ENCODE results near the gene PHGDH.
A peak's percentile ranks its signal among the peaks of the same experiment; 100 is the strongest.

Gene PHGDH

GRCh38 chr1:119731741-119732430 lies 20.2 kb downstream of the PHGDH start:
- DNase-seq (ENCODE audit: low read depth in 2 of 2): no peak

- no peak for DNase-seq (ENCODE audit: low read depth in 2 of 2)
Observed at GRCh38 chr1:119732465-119733168, 20.9 kb downstream of the PHGDH start.

- no peak for DNase-seq (ENCODE audit: low read depth in 2 of 2)
Observed at GRCh38 chr1:119733754-119734153, 22.0 kb downstream of the PHGDH start.

- DNase-seq (ENCODE audit: low read depth in 2 of 2): no peak
Observed at GRCh38 chr1:119735217-119735616, 23.5 kb downstream of the PHGDH start.

GRCh38 chr1:119736649-119737039 lies 24.9 kb downstream of the PHGDH start:
- DNase-seq (ENCODE audit: low read depth in 2 of 2): no peak

GRCh38 chr1:119737040-119737682 lies 25.4 kb downstream of the PHGDH start:
- no peak for DNase-seq (ENCODE audit: low read depth in 2 of 2)

- DNase-seq (ENCODE audit: low read depth in 2 of 2): no peak
Observed at GRCh38 chr1:119738100-119738720, 26.5 kb downstream of the PHGDH start.

- no peak for DNase-seq (ENCODE audit: low read depth in 2 of 2)
Observed at GRCh38 chr1:119739150-119739549, 27.4 kb downstream of the PHGDH start.

- DNase-seq (ENCODE audit: low read depth in 2 of 2): no peak
Observed at GRCh38 chr1:119740261-119740660, 28.5 kb downstream of the PHGDH start.

- no peak for DNase-seq (ENCODE audit: low read depth in 2 of 2)
Observed at GRCh38 chr1:119740896-119741780, 29.4 kb downstream of the PHGDH start.

- DNase-seq (ENCODE audit: low read depth in 2 of 2): no peak
Observed at GRCh38 chr1:119742202-119742601, 30.5 kb downstream of the PHGDH start.

GRCh38 chr1:119742677-119743076 lies 30.9 kb downstream of the PHGDH start:
- DNase-seq (ENCODE audit: low read depth in 2 of 2): no peak

- DNase-seq (ENCODE audit: low read depth in 2 of 2): no peak
Observed at GRCh38 chr1:119743308-119743707, 31.6 kb downstream of the PHGDH start.

- DNase-seq (ENCODE audit: low read depth in 2 of 2): peak; percentile 34 to 35
Observed at GRCh38 chr1:119743776-119744597, 32.3 kb downstream of the PHGDH start.

GRCh38 chr1:119744598-119744942 lies 32.8 kb downstream of the PHGDH start:
- DNase-seq (ENCODE audit: low read depth in 2 of 2): no peak

- no peak for DNase-seq (ENCODE audit: low read depth in 2 of 2)
Observed at GRCh38 chr1:119745034-119745433, 33.3 kb downstream of the PHGDH start.

GRCh38 chr1:119747451-119747850 lies 35.7 kb downstream of the PHGDH start:
- no peak for DNase-seq (ENCODE audit: low read depth in 2 of 2)

GRCh38 chr1:119748040-119748439 lies 36.3 kb downstream of the PHGDH start:
- DNase-seq (ENCODE audit: low read depth in 2 of 2): no peak

GRCh38 chr1:119752592-119752991 lies 40.9 kb downstream of the PHGDH start:
- DNase-seq (ENCODE audit: low read depth in 2 of 2): no peak

- no peak for DNase-seq (ENCODE audit: low read depth in 2 of 2)
Observed at GRCh38 chr1:119758584-119758983, 46.9 kb downstream of the PHGDH start.

- DNase-seq (ENCODE audit: low read depth in 2 of 2): no peak
Observed at GRCh38 chr1:119762409-119762808, 50.7 kb downstream of the PHGDH start.
